BE2C (cell line): ENCODE measurements around the gene TXNL1.
A peak's percentile ranks its signal among the peaks of the same experiment; 100 is the strongest.
"Not testable (repeated sequence)": the region's sequence is repeated elsewhere in the genome, so short reads cannot be mapped to it uniquely, and the experiment has no call there.

Source experiments
- DNase-seq: peaks from one replicate; pipeline ENCODE4 v3.0.0-alpha.2; 2020
- H3K27me3 ChIP-seq: fragments of 250-450 bp; sonication (Bioruptor Pico); 2 replicates; pipeline ENCODE4 v1.5.1; 2020; ENCODE audit warnings: mild to moderate bottlenecking
- H3K36me3 ChIP-seq: fragments of 250-450 bp; sonication (Bioruptor Pico); 2 replicates; pipeline ENCODE4 v1.5.1; 2020; ENCODE audit warnings: mild to moderate bottlenecking
- H3K4me1 ChIP-seq: fragments of 250-450 bp; sonication (Bioruptor Pico); 2 replicates; pipeline ENCODE4 v1.5.1; 2020
- H3K4me3 ChIP-seq: 2 replicates; pipeline ENCODE4 v1.5.1; 2011; ENCODE audit warnings: low read depth, low read length
- H3K9me3 ChIP-seq: fragments of 250-450 bp; sonication (Bioruptor Pico); 2 replicates; pipeline ENCODE4 v1.5.1; 2020
- CTCF ChIP-seq: IDR thresholded peaks from 2 replicates; pipeline ENCODE4 v1.5.1; 2012; ENCODE audit warnings: mild to moderate bottlenecking, low read depth, low read length

Gene TXNL1

GRCh38 chr18:56659111-56659510 is 20.7 kb upstream of the TXNL1 start:
- Histone ChIP-seq H3K9me3 (no peaks in the 10 kb centered on the region), H3K27me3 (no peaks in the 10 kb centered on the region), H3K4me3 (no peak overlapping the region), H3K36me3 (no peaks in the 10 kb centered on the region), H3K4me1 (no peaks in the 10 kb centered on the region)
- TF ChIP-seq CTCF, result no peak
- no peak for DNase-seq

GRCh38 chr18:56658261-56658660 is 19.9 kb upstream of the TXNL1 start:
- H3K4me3 ChIP-seq, result no peak overlapping the region
- TF ChIP-seq CTCF, result no peak
- no peaks in the 10 kb centered on the region for H3K27me3 ChIP-seq
- no peaks in the 10 kb centered on the region for H3K9me3 ChIP-seq
- no peaks in the 10 kb centered on the region for H3K36me3 ChIP-seq
- no peak for DNase-seq
- H3K4me1 ChIP-seq, result no peaks in the 10 kb centered on the region

- H3K4me3 ChIP-seq, DNase-seq, H3K36me3 ChIP-seq, H3K27me3 ChIP-seq, H3K4me1 ChIP-seq, H3K9me3 ChIP-seq: not testable (repeated sequence)
Observed at GRCh38 chr18:56654280-56654679, 15.9 kb upstream of the TXNL1 start.

- Histone ChIP-seq H3K27me3 (no peaks in the 10 kb centered on the region), H3K4me1 (no peaks in the 10 kb centered on the region), H3K4me3 (no peak overlapping the region), H3K36me3 (no peaks in the 10 kb centered on the region), H3K9me3 (no peaks in the 10 kb centered on the region)
- no peak for DNase-seq
- TF ChIP-seq CTCF, result no peak
Observed at GRCh38 chr18:56652802-56653201, 14.4 kb upstream of the TXNL1 start.

- no peaks in the 10 kb centered on the region for H3K36me3 ChIP-seq
- no peaks in the 10 kb centered on the region for H3K4me1 ChIP-seq
- H3K27me3 ChIP-seq, result no peaks in the 10 kb centered on the region
- H3K4me3 ChIP-seq, result peak overlapping the region; percentile 83
- no peak for TF ChIP-seq CTCF
- no peak for DNase-seq
- no peaks in the 10 kb centered on the region for H3K9me3 ChIP-seq
Observed at GRCh38 chr18:56651771-56652092, 13.3 kb upstream of the TXNL1 start.

- Histone ChIP-seq H3K4me3 (peak within 1 kb of the TSS; percentile 83), H3K36me3 (no peaks in the 10 kb centered on the region), H3K27me3 (no peaks in the 10 kb centered on the region), H3K4me1 (no peaks in the 10 kb centered on the region), H3K9me3 (no peaks in the 10 kb centered on the region)
- peak; percentile 89 for DNase-seq
- no peak for TF ChIP-seq CTCF
Observed at GRCh38 chr18:56650944-56651770, 12.8 kb upstream of the TXNL1 start, which contains the start of gene WDR7. Gene WDR7 (plus strand): TSS chr18:56651359. CDS start chr18:56672516, 21,157 bp downstream.
